Spleen (tissue), 3 donors: Measurements from ENCODE around the gene ACBD6.

Source experiments
- POLR2A ChIP-seq, 3 donors: fragments of 450-650 bp; IDR thresholded peaks; one replicate each; pipeline ENCODE4 v1.5.1; 2017; ENCODE audit warnings: antibody characterized with exemption in 3 of 3, mild to moderate bottlenecking in 1 of 3
- POLR2AphosphoS5 ChIP-seq, 3 donors: sonication (generic); formaldehyde crosslinking; IDR thresholded peaks; one replicate each; pipeline ENCODE4 v1.5.1; 2017; ENCODE audit warnings: antibody characterized with exemption in 3 of 3

GRCh38 chr1:180545991-180546390 lies 43.6 kb upstream of the ACBD6 start:
- TF ChIP-seq POLR2AphosphoS5 (IDR thresholded peaks at IDR 0.05) (no peak), POLR2A (IDR thresholded peaks at IDR 0.05) (no peak)
